T-cell (primary cell): ENCODE data around the gene DIABLO. TPM values are rescaled to one million over a fixed set of nuclear protein-coding genes. Genes with fewer than 3 reads are reported as not detected.

Experiments used
- ATAC-seq, 4 experiments: fragments of 200-7000 bp in 3 of 4; fragments of 150-1000 bp in 1 of 4; cut with Tn5 transposase; replicated peaks in 1 of 4; 1 replicate in 3 of 4; 2 replicates in 1 of 4; pipeline ENCODE4 v1.10.0; 2021; ENCODE audit warnings: moderate library complexity in 3 of 4, mild to moderate bottlenecking in 2 of 4, moderate number of reproducible peaks in 1 of 4
- CTCF ChIA-PET, 2 donors: fragments of 300-600 bp; sonication (Branson Sonifier 250); formaldehyde crosslinking; loops; one replicate each; lab custom pipeline; 2022; ENCODE audit warnings: antibody characterized with exemption in 2 of 2; lab: Charles Lee
- POLR2A ChIA-PET, 2 donors: fragments of 300-600 bp; sonication (Branson Sonifier 250); formaldehyde crosslinking; loops; one replicate each; lab custom pipeline; 2022; ENCODE audit warnings: antibody characterized with exemption in 2 of 2; lab: Charles Lee
- DNase-seq, 35 experiments: peaks; one replicate each; pipeline versions ENCODE4 v3.0.0 to v3.0.0-alpha.2; 2013 to 2023
- H3K27ac ChIP-seq: one replicate; pipeline ENCODE4 v1.5.1; 2013; ENCODE audit warnings: low read length
- H3K27me3 ChIP-seq, 2 experiments: replicated peaks in 1 of 2; 1 replicate in 1 of 2; 2 replicates in 1 of 2; pipeline versions ENCODE4 v1.6.1 to v1.7.0; 2013; ENCODE audit warnings: low read length in 1 of 2, mixed read lengths in 1 of 2; ENCODE audit not compliant: control insufficient read depth in 2 of 2, insufficient read depth in 2 of 2; ENCODE audit errors: extremely low read depth in 1 of 2
- H3K36me3 ChIP-seq, 2 donors: 1 replicate in 1 of 2; 2 replicates in 1 of 2; pipeline versions ENCODE4 v1.6.1 to v1.7.0; 2013; ENCODE audit warnings: low read length in 1 of 2; ENCODE audit not compliant: control insufficient read depth in 2 of 2, insufficient read depth in 1 of 2; ENCODE audit errors: extremely low read depth in 1 of 2
- H3K4me1 ChIP-seq, 2 experiments: 1 replicate in 1 of 2; 2 replicates in 1 of 2; pipeline versions ENCODE4 v1.6.1 to v1.7.0; 2013; ENCODE audit warnings: low read length in 2 of 2, mixed read lengths in 1 of 2; ENCODE audit not compliant: insufficient read depth in 2 of 2, control insufficient read depth in 1 of 2; ENCODE audit errors: extremely low read depth in 1 of 2
- H3K4me3 ChIP-seq, 2 donors: 1 replicate in 1 of 2; 2 replicates in 1 of 2; pipeline versions ENCODE4 v1.5.1 to v1.7.0; 2013; ENCODE audit warnings: mild to moderate bottlenecking in 2 of 2, low read length in 1 of 2, moderate library complexity in 1 of 2; ENCODE audit not compliant: control insufficient read depth in 1 of 2; ENCODE audit errors: extremely low read depth in 1 of 2
- H3K9me3 ChIP-seq: 2 replicates; pipeline ENCODE4 v1.7.0; 2013
- H3K27ac Mint-ChIP-seq, 2 donors: one replicate each; pipeline ENCODE4 v1.8.0; 2020 to 2021; ENCODE audit warnings: mild to moderate bottlenecking in 2 of 2, mixed read lengths in 2 of 2
- H3K27me3 Mint-ChIP-seq, 2 donors: one replicate each; pipeline ENCODE4 v1.8.0; 2021 to 2022; ENCODE audit warnings: mixed read lengths in 2 of 2
- H3K36me3 Mint-ChIP-seq: one replicate; pipeline ENCODE4 v1.8.0; 2021; ENCODE audit warnings: mixed read lengths
- H3K4me1 Mint-ChIP-seq, 3 donors: one replicate each; pipeline ENCODE4 v1.8.0; 2020 to 2022; ENCODE audit warnings: mixed read lengths in 3 of 3, mild to moderate bottlenecking in 1 of 3
- H3K4me3 Mint-ChIP-seq, 3 donors: one replicate each; pipeline ENCODE4 v1.8.0; 2020 to 2022; ENCODE audit warnings: mild to moderate bottlenecking in 3 of 3, mixed read lengths in 3 of 3, moderate library complexity in 3 of 3
- H3K9me3 Mint-ChIP-seq, 3 donors: one replicate each; pipeline ENCODE4 v1.8.0; 2020 to 2022; ENCODE audit warnings: mixed read lengths in 3 of 3
- WGBS: methylation state at CpG from one replicate; pipeline ENCODE4 v1.1.5; 2013; ENCODE audit warnings: missing lambda C conversion rate; ENCODE audit not compliant: insufficient coverage; 5-methylcytosine and 5-hydroxymethylcytosine counted together
- total RNA-seq, 35 experiments: library from RNA in 6 of 35; stranded (reverse) in 6 of 35; fragments of 120-200 nt in 1 of 35; gene quantifications; one replicate each; pipeline versions ENCODE4 v1.2.1 to v1.2.4 and lab custom pipeline; 2013 to 2026

Gene DIABLO
- 10 to 100 TPM; 39.8 to 85.1 (median 41.3) TPM for total RNA-seq
- total RNA-seq (2013): 53.4 TPM
- 6.1 to 46.3 (median 15.5) reads per million in 29 experiments for total RNA-seq (lab: John Stamatoyannopoulos, UW)

DNA sequence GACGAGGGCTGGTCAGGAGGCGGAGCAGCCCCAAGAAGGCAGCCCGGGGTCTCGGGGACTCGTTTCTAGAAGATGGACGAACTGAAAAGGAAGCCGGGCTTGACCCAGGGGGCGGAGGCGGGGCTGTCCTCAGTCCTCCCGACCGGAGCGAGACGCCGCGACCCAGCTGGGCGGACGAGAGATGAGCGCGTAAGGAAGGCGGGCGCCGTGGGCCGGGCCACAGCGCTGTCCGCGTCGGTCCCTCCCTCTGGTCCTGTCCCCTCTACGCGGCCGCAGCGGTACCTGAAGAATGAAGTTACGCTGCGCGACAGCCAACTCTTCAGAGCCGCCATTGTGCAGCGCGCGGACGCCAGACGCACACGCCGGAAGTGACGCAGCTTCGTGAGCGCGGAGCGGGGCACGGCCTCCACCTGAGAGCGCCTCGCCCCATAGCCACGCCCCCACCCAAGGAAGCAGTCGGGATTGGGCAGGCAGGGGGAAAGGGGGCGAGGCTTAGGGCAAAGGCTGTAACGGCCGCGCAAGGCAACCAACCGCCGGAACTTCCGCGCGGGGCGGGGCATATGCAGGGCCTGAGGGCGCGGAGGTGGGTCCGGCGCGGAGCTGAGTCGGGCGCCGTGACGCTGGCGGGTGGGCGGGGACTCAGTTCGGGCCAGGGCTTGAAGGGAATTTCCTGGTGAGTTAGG lies at the start of gene DIABLO:
TSS of gene DIABLO (minus strand) at position 370 of the 683 bp plus-strand sequence. CDS start at position 332, 38 bp downstream.
- under 1% methylated on average over 58 of the region's 74 CpGs for WGBS
- DNase-seq: peak; percentile 97 to 100 (median 100)
- Mint-ChIP-seq H3K9me3 (no peaks in the 10 kb centered on the region), H3K4me3 (peak within 1 kb of the TSS; percentile 82 to 90 (median 87)), H3K27me3 (no peaks in the 10 kb centered on the region), H3K4me1 (peaks cover 40 to 57% (median 51%) of the 10 kb centered on the region in 3 donors), H3K36me3 (peaks cover 36% of the 10 kb centered on the region), H3K27ac (peak within 1 kb of the TSS; percentile 85 to 89)
- Histone ChIP-seq H3K36me3 (peaks cover 5 to 43% of the 10 kb centered on the region in 2 donors), H3K27me3 (no peaks in the 10 kb centered on the region), H3K27ac (peak within 1 kb of the TSS; percentile 91), H3K4me1 (peaks cover 10 to 48% of the 10 kb centered on the region in 2 experiments), H3K4me3 (peak within 1 kb of the TSS; percentile 90 to 96), H3K9me3 (no peaks in the 10 kb centered on the region)
- ChIA-PET CTCF (interaction anchor here (0.6 to 3.1 kb wide), 6 partner anchors 19 to 1273 kb away, joined by 3 to 28 read pairs (median 4); partner anchors contain the start of genes VPS33A (in 1 of the 2) and ZCCHC8 (in 1 of the 2)), POLR2A (interaction anchor here (0.5 to 3.2 kb wide), 7 partner anchors 19 to 426 kb away, joined by 3 to 13 read pairs (median 4); partner anchors contain the start of genes RSRC2 (in 1 of the 2) and ZCCHC8 (in 1 of the 2))
- peak; percentile 89 to 95 (median 94) for ATAC-seq

DNA sequence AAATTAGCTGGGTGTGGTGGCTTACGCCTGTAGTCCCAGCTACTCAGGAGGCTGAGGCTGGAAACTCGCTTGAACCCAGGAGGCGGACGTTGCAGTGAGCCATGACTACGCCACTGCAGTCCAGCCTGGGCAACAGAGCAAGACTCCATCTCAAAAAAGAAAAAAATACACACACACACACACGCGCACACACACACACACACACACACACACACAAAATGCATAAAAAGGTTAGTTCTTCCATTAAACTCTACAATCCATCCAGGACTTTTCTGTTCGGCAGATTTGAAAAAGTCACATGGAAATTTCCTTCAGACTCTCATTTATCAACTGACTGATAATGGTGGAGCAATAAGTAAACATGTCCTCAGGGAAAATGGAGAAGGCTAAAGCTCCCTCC lies 49.6 kb upstream of the DIABLO start:
- no peaks in the 10 kb centered on the region for H3K27me3 ChIP-seq
- Mint-ChIP-seq H3K4me3 (no peak overlapping the region), H3K9me3 (no peaks in the 10 kb centered on the region), H3K4me1 (no peaks in the 10 kb centered on the region), H3K27ac (no peak overlapping the region), H3K27me3 (no peaks in the 10 kb centered on the region), H3K36me3 (peaks cover 39% of the 10 kb centered on the region)
- ATAC-seq: no peak
- ChIA-PET POLR2A (no interaction called here), CTCF (no interaction called here)
- H3K9me3 ChIP-seq: no peaks in the 10 kb centered on the region
- H3K4me3 ChIP-seq: no peak overlapping the region
- WGBS: no CpG with 5 or more reads among the region's 8 CpGs
- H3K36me3 ChIP-seq: peaks cover 3 to 35% of the 10 kb centered on the region in 2 donors
- no peak for DNase-seq
- no peaks in the 10 kb centered on the region for H3K4me1 ChIP-seq
- no peak overlapping the region for H3K27ac ChIP-seq

GRCh38 chr12:122266230-122266901 lies 40.5 kb upstream of the DIABLO start, which contains the start of gene VPS33A:
VPS33A (minus strand) TSS chr12:122266494; CDS start chr12:122266408, 86 bp downstream.
- Mint-ChIP-seq H3K27me3 (peaks cover 0 to 3% of the 10 kb centered on the region in 2 donors), H3K27ac (peak within 1 kb of the TSS; percentile 99), H3K4me1 (peaks cover 18 to 36% (median 33%) of the 10 kb centered on the region in 3 donors), H3K36me3 (peaks cover 15% of the 10 kb centered on the region), H3K9me3 (no peaks in the 10 kb centered on the region), H3K4me3 (peak within 1 kb of the TSS; percentile 92 to 97 (median 95))
- no peaks in the 10 kb centered on the region for H3K27me3 ChIP-seq
- H3K9me3 ChIP-seq: no peaks in the 10 kb centered on the region
- peak; percentile 81 to 96 (median 88) for DNase-seq
- ChIA-PET POLR2A (interaction anchor here (0.6 to 1.5 kb wide), 15 partner anchors 21 to 973 kb away, joined by 3 to 18 read pairs (median 4); partner anchors contain the start of gene DIABLO (in 1 of the 2)), CTCF (interaction anchor here (0.6 to 2.2 kb wide), 13 partner anchors 20 to 1357 kb away, joined by 3 to 30 read pairs (median 3); partner anchors contain the start of genes DIABLO (in 1 of the 2), RHOF (in 1 of the 2) and ZCCHC8 (in 1 of the 2))
- peak; percentile 81 to 87 (median 84) for ATAC-seq
- H3K4me3 ChIP-seq: peak within 1 kb of the TSS; percentile 85 to 99
- peak within 1 kb of the TSS; percentile 94 for H3K27ac ChIP-seq
- under 1% methylated on average over 47 of the region's 56 CpGs for WGBS
- H3K36me3 ChIP-seq: peaks cover 10 to 24% of the 10 kb centered on the region in 2 donors
- peaks cover 4 to 22% of the 10 kb centered on the region in 2 experiments for H3K4me1 ChIP-seq

GRCh38 chr12:122265886-122266229 lies 40.0 kb upstream of the DIABLO start:
- Mint-ChIP-seq H3K36me3 (peaks cover 20% of the 10 kb centered on the region), H3K9me3 (no peaks in the 10 kb centered on the region), H3K27ac (peak overlapping the region; percentile 99), H3K27me3 (peaks cover 0 to 3% of the 10 kb centered on the region in 2 donors), H3K4me3 (peak overlapping the region; percentile 92 to 97 (median 95)), H3K4me1 (peaks cover 18 to 41% (median 35%) of the 10 kb centered on the region in 3 donors)
- DNase-seq: peak in 20 of 35 experiments; percentile 11 to 65 (median 44)
- peak; percentile 51 to 68 (median 66) for ATAC-seq
- H3K4me3 ChIP-seq: peak overlapping the region; percentile 85 to 99
- H3K9me3 ChIP-seq: no peaks in the 10 kb centered on the region
- H3K27ac ChIP-seq: peak overlapping the region; percentile 94
- peaks cover 10 to 29% of the 10 kb centered on the region in 2 donors for H3K36me3 ChIP-seq
- H3K4me1 ChIP-seq: peaks cover 4 to 22% of the 10 kb centered on the region in 2 experiments
- CTCF ChIA-PET: interaction anchor here in 1 of 2 donors (1.1 to 2.2 kb wide), 3 partner anchors 21 to 472 kb away, joined by 3 to 30 read pairs (median 28); partner anchors contain the start of genes DIABLO and RHOF
- WGBS: under 1% methylated on average over 16 of the region's 17 CpGs
- POLR2A ChIA-PET: interaction anchor here in 1 of 2 donors (1.2 kb wide), 1 partner anchor 21 kb away, joined by 3 read pairs; no protein-coding TSS in a partner anchor
- H3K27me3 ChIP-seq: no peaks in the 10 kb centered on the region

- ChIA-PET POLR2A (interaction anchor here in 1 of 2 donors (1.2 kb wide), 1 partner anchor 20 kb away, joined by 3 read pairs; no protein-coding TSS in a partner anchor), CTCF (interaction anchor here in 1 of 2 donors (2.2 kb wide), 1 partner anchor 39 kb away, joined by 28 read pairs; the partner anchor contains the start of gene DIABLO)
- Histone ChIP-seq H3K27ac (peak overlapping the region; percentile 94), H3K36me3 (peaks cover 10 to 31% of the 10 kb centered on the region in 2 donors), H3K4me3 (peak overlapping the region; percentile 85 to 99), H3K9me3 (no peaks in the 10 kb centered on the region), H3K4me1 (peaks cover 4 to 22% of the 10 kb centered on the region in 2 experiments), H3K27me3 (no peaks in the 10 kb centered on the region)
- peaks cover 18 to 43% (median 35%) of the 10 kb centered on the region in 3 donors for H3K4me1 Mint-ChIP-seq
- no peaks in the 10 kb centered on the region for H3K9me3 Mint-ChIP-seq
- DNase-seq (peak in 16 of 35 experiments; percentile 3 to 56 (median 16)), ATAC-seq (peak; percentile 12 to 37 (median 24))
- no CpG with 5 or more reads among the region's 1 CpG for WGBS
- peaks cover 0 to 3% of the 10 kb centered on the region in 2 donors for H3K27me3 Mint-ChIP-seq
- H3K36me3 Mint-ChIP-seq: peaks cover 22% of the 10 kb centered on the region
- H3K27ac Mint-ChIP-seq: peak overlapping the region; percentile 99
- H3K4me3 Mint-ChIP-seq: peak overlapping the region; percentile 92 to 97 (median 95)
Measured at GRCh38 chr12:122265476-122265875, 39.6 kb upstream of the DIABLO start.
